ENCODE data around the gene CLDN5. TPM values are rescaled to one million over a fixed set of nuclear protein-coding genes. Genes with fewer than 3 reads are reported as not detected.

The CLDN5 gene
- total RNA-seq, 1 experiment from 2014 or later = 0.44 TPM

DNA sequence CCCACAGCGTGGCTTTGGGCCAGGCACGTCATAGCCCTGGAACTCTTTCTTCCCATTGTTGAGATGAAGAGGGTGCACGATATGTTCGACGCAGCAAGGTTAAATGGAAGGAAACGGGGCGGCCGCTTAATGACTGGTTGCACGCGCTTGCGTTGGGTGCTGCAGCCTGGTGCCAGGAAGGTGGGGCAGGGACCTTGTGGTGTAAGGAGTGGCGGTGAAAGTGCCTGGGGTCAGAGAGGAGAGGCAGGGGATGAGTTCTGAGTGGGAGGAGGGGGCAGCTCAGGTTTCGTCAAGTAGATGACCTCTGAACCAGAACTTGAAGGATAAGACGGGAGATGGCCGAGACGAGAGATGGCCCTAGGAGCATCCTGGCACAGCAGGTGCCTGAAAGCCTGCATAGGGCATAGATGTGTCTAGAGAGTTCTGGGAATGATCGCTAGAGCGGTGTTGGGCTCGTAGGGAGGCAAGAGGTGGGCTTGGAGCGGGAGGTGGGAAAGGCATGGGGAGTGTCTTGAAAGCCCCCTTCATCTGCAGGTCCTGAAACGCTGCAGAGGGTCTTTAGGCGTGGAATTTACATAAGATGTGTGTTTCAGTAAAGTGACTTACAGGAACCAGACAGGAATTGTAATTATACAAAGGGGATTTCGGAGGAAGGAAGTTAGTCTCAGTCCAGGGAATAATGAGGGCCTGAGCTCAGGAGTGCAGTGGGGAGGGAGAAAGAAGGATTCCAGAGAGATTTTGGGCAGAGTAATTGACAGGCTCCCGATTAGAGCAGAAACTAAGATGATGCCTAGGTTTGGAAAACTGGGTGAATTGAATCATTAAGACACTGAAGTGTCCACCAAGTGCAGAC lies 43.2 kb upstream of the CLDN5 start:
- Histone ChIP-seq H3K4me1 (ENCODE audit: insufficient read depth, low read length) (no peaks in the 10 kb centered on the region), H4K8ac (replicated peaks; ENCODE audit: insufficient read length, low read depth, low read length) (no peak overlapping the region)
- WGBS (ENCODE audit: extremely low coverage, insufficient read length, low lambda C conversion rate) = no CpG with 5 or more reads among the region's 24 CpGs

More for the DNA sequence above, 43.2 kb upstream of the CLDN5 start:
- Histone ChIP-seq H4K5ac (ENCODE audit: insufficient read length, low read depth, low read length) (no peak overlapping the region), H2AFZ (ENCODE audit: low read length) (no peak overlapping the region), H3K23ac (ENCODE audit: insufficient read length, low read depth, low read length) (no peak overlapping the region), H2BK120ac (ENCODE audit: low read depth, low read length, poor library complexity, severe bottlenecking) (no peak overlapping the region), H3K79me1 (ENCODE audit: insufficient read depth, low read depth, low read length, poor library complexity, severe bottlenecking) (no peaks in the 10 kb centered on the region), H4K91ac (ENCODE audit: insufficient read length, low read depth, low read length) (no peak overlapping the region), H2AK5ac (ENCODE audit: insufficient read length, low read length) (no peak overlapping the region), H2BK15ac (ENCODE audit: low read depth, low read length) (no peak overlapping the region), H3K14ac (ENCODE audit: insufficient read depth, low read length) (no peak overlapping the region; the same call in 1 of the 2 replicates), H3K79me2 (ENCODE audit: insufficient read depth, low read length) (no peaks in the 10 kb centered on the region), H3K27ac (ENCODE audit: insufficient read length, low read depth, low read length) (no peak overlapping the region), H3K56ac (ENCODE audit: insufficient read length, low read depth, low read length) (no peak overlapping the region), H3K23me2 (ENCODE audit: insufficient read length, low read depth, low read length, poor library complexity, severe bottlenecking) (no peaks in the 10 kb centered on the region), H2BK20ac (ENCODE audit: low read depth, low read length, poor library complexity, severe bottlenecking) (no peak overlapping the region), H2BK5ac (ENCODE audit: insufficient read length, low read length) (no peak overlapping the region), H3K4me2 (ENCODE audit: insufficient read depth, insufficient read length, low read length) (no peak overlapping the region), H3K18ac (ENCODE audit: insufficient read length, low read depth, low read length) (no peak overlapping the region), H3K9ac (ENCODE audit: extremely low read depth, insufficient read length, low read length) (no peak overlapping the region), H2BK12ac (ENCODE audit: insufficient read length, low read depth, low read length) (no peak overlapping the region), H3T11ph (ENCODE audit: low read length) (no peak overlapping the region), H3K27me3 (ENCODE audit: insufficient read depth, low read length) (no peaks in the 10 kb centered on the region), H4K20me1 (ENCODE audit: control insufficient read depth, insufficient read depth, insufficient read length) (no peaks in the 10 kb centered on the region), H3K4ac (ENCODE audit: low read depth, low read length) (no peak overlapping the region), H3K9me3 (ENCODE audit: control insufficient read depth, low read depth, low read length) (no peaks in the 10 kb centered on the region)
- Mint-ChIP-seq H3K4me3 (no peak overlapping the region; a peak in 1 of 5 replicates), H3K27me3 (ENCODE audit: low read depth) (peaks cover 9% of the 10 kb centered on the region), H3K27ac (no peak overlapping the region; a peak in 2 of 7 replicates), H3K9me3 (peaks cover 0 to 3% of the 10 kb centered on the region in 2 experiments; a peak in 1 of 5 replicates), H3K4me1 (peaks cover 12 to 15% of the 10 kb centered on the region in 2 experiments), H3K36me3 (ENCODE audit: insufficient read depth in 1 of 3, low read depth in 3 of 3) (no peaks in the 10 kb centered on the region)
- no peak for DNase-seq
- TF ChIP-seq CTCF (conservative IDR thresholded peaks at IDR 0.05) = no peak

Measured in H9 (cell line).